ENCODE measurements around the gene PTPRG. TPM values are rescaled to one million over a fixed set of nuclear protein-coding genes. Genes with fewer than 3 reads are reported as not detected.

The PTPRG gene
- total RNA-seq, 6 experiments from 2014 or later = 29.4 to 34.7 (median 32.7) TPM

DNA sequence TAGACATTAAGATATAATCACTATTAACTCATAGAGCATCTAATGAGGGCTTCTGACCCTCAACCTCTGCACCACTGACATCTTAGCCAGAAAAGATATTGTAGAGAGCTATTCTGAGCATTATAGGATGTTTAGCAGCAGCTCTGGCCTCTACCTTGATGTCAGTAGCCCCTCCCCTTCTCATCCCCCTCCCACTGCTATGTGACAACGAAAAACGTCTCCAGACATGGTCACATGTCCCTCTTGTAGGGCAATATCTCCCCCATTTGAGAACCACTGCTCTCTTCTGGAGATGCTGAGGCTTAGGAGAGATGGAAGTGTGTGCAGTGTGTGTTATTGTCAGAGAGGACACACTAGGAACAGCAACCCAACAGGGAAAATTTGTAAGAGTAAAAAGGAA, 569.7 kb downstream of the PTPRG start:
- TF ChIP-seq, protein P1, sequence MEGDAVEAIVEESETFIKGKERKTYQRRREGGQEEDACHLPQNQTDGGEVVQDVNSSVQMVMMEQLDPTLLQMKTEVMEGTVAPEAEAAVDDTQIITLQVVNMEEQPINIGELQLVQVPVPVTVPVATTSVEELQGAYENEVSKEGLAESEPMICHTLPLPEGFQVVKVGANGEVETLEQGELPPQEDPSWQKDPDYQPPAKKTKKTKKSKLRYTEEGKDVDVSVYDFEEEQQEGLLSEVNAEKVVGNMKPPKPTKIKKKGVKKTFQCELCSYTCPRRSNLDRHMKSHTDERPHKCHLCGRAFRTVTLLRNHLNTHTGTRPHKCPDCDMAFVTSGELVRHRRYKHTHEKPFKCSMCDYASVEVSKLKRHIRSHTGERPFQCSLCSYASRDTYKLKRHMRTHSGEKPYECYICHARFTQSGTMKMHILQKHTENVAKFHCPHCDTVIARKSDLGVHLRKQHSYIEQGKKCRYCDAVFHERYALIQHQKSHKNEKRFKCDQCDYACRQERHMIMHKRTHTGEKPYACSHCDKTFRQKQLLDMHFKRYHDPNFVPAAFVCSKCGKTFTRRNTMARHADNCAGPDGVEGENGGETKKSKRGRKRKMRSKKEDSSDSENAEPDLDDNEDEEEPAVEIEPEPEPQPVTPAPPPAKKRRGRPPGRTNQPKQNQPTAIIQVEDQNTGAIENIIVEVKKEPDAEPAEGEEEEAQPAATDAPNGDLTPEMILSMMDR (IDR thresholded peaks at IDR 0.05) = no peak
- Mint-ChIP-seq H3K4me1 (ENCODE audit: low read depth) (peaks cover 10% of the 10 kb centered on the region), H3K9me3 (no peaks in the 10 kb centered on the region)

DNA sequence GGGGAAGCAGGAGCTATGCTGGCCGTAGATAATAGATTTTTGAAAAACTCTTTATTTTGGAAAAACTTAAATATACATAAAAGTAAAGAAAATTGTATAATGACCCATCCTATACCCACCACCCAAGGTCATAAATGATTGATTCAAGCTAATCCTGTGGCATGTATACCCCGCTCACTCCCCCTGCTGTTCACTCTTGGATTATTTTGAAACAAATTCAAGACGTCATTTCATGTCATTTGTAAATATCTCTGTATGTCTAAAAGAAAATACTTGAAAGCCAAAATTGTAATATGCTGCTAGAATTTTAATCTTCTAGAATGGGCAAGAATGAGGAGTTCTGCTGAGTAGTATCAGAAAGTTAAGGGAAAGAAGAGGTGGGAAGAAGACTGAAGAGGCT, 570.2 kb downstream of the PTPRG start:
- Mint-ChIP-seq H3K4me3 (no peak overlapping the region), H3K9me3 (no peaks in the 10 kb centered on the region), H3K4me1 (ENCODE audit: low read depth) (peaks cover 10% of the 10 kb centered on the region), H3K27ac (no peak overlapping the region), H3K27me3 (ENCODE audit: insufficient read depth) (no peaks in the 10 kb centered on the region; the same call in 1 of the 2 replicates), H3K36me3 (ENCODE audit: low read depth) (no peaks in the 10 kb centered on the region)
- TF ChIP-seq, protein P1 (IDR thresholded peaks at IDR 0.05) = peak; percentile 76
- no peak for DNase-seq

More for the DNA sequence above, 569.7 kb downstream of the PTPRG start:
- no peak for DNase-seq
- Mint-ChIP-seq H3K27ac (no peak overlapping the region), H3K4me3 (no peak overlapping the region), H3K27me3 (ENCODE audit: insufficient read depth) (no peaks in the 10 kb centered on the region; the same call in 1 of the 2 replicates), H3K36me3 (ENCODE audit: low read depth) (no peaks in the 10 kb centered on the region)

DNA sequence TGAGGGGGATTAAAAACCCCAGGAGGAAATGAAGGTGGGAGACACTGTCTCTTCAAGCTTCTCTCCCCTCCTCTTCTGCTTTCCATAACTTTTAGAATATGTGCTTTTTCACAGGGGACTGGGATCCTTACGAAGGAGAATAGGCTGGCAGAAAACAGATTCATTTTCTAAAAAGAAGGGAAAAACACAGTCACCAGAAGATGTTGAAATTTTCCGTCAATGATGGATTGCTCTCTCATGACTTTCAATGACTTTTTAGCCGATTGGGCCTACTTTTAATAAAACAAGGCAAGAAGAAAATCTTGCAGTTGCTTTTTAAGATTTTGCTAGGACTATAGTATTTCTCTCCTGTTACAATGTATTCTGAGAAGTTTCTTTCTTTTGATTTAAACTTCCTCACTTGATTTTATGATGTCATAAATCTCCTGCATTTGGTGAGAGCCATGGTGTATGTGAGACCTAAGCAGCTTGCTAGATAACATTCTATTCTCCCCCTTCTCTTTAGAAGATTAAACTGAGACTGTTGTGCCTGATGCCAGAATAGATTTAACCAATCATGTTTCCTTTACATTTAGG, 570.7 kb downstream of the PTPRG start:
- no peaks in the 10 kb centered on the region; the same call in 1 of the 2 replicates for H3K27me3 Mint-ChIP-seq (ENCODE audit: insufficient read depth)
- H3K4me1 Mint-ChIP-seq (ENCODE audit: low read depth) = peaks cover 10% of the 10 kb centered on the region
- H3K9me3 Mint-ChIP-seq = no peaks in the 10 kb centered on the region
- H3K4me3 Mint-ChIP-seq = no peak overlapping the region
- DNase-seq = no peak
- TF ChIP-seq, protein P1 (IDR thresholded peaks at IDR 0.05) = no peak
- no peak overlapping the region for H3K27ac Mint-ChIP-seq
- H3K36me3 Mint-ChIP-seq (ENCODE audit: low read depth) = no peaks in the 10 kb centered on the region

DNA sequence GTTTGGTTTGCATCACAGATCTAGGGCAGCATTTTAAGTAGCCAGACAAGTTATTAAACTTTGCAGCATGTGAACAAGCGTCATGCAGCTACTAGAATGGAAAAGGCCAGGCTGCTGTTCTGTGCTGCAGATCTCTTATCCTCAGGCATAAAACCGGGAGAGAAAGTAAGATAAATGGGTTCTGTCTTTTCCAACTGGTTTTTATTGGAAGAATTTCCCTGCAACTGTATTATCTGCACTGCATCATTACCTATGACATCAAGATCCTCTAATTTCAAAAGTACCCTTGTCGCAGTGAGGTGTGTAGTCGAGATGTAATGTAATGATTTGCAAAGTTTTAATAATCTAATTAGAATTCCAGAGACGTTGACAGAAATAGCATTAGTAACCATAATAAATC, 571.6 kb downstream of the PTPRG start:
- TF ChIP-seq, protein P1 (IDR thresholded peaks at IDR 0.05) = no peak
- Mint-ChIP-seq H3K27ac (no peak overlapping the region), H3K36me3 (ENCODE audit: low read depth) (no peaks in the 10 kb centered on the region), H3K4me1 (ENCODE audit: low read depth) (peaks cover 10% of the 10 kb centered on the region), H3K9me3 (no peaks in the 10 kb centered on the region), H3K4me3 (no peak overlapping the region), H3K27me3 (ENCODE audit: insufficient read depth) (no peaks in the 10 kb centered on the region; the same call in 1 of the 2 replicates)
- no peak for DNase-seq

DNA sequence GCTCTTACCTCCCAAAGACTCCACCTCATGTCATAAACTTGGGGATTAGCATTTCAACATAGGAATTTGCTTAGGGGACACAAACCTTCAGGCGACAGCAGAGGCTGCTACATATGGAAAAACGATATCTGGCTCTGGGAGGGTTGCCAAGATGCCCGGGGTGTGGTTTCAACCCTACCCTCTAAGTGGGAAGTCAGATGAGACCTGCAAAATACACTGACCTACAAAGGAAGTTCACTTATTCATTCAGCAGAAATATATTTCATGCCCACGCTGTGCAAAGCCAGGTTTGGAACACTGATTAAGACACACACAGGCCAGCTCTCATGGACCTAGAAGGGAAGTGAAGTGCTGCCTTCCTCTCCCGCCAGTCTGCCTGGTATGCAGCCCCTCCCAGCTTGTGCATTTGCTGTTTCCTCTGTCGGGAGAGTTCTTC, 572.7 kb downstream of the PTPRG start:
- Mint-ChIP-seq H3K27me3 (ENCODE audit: insufficient read depth) (no peaks in the 10 kb centered on the region; the same call in 1 of the 2 replicates), H3K36me3 (ENCODE audit: low read depth) (no peaks in the 10 kb centered on the region), H3K27ac (no peak overlapping the region), H3K4me3 (no peak overlapping the region), H3K4me1 (ENCODE audit: low read depth) (peaks cover 10% of the 10 kb centered on the region), H3K9me3 (no peaks in the 10 kb centered on the region)
- no peak for DNase-seq
- TF ChIP-seq, protein P1 (IDR thresholded peaks at IDR 0.05) = no peak
